ENCODE measurements around the gene SLC35F1. TPM values are rescaled to one million over a fixed set of nuclear protein-coding genes. Genes with fewer than 3 reads are reported as not detected.

Gene SLC35F1
- total and polyA plus RNA-seq, 7 donors = 0.04 to 0.32 (median 0.14) TPM; not detected in 1

- TF ChIP-seq, protein P1, sequence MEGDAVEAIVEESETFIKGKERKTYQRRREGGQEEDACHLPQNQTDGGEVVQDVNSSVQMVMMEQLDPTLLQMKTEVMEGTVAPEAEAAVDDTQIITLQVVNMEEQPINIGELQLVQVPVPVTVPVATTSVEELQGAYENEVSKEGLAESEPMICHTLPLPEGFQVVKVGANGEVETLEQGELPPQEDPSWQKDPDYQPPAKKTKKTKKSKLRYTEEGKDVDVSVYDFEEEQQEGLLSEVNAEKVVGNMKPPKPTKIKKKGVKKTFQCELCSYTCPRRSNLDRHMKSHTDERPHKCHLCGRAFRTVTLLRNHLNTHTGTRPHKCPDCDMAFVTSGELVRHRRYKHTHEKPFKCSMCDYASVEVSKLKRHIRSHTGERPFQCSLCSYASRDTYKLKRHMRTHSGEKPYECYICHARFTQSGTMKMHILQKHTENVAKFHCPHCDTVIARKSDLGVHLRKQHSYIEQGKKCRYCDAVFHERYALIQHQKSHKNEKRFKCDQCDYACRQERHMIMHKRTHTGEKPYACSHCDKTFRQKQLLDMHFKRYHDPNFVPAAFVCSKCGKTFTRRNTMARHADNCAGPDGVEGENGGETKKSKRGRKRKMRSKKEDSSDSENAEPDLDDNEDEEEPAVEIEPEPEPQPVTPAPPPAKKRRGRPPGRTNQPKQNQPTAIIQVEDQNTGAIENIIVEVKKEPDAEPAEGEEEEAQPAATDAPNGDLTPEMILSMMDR (IDR thresholded peaks at IDR 0.05) = no peak
- Histone ChIP-seq H3K4me3 (no peak overlapping the region), H3K9me3 (no peaks in the 10 kb centered on the region), H3K27ac (no peak overlapping the region), H3K4me1 (no peaks in the 10 kb centered on the region), H3K27me3 (ENCODE audit: insufficient read depth in 3 of 3, low read length in 2 of 3) (peaks cover 0 to 2% (median 0%) of the 10 kb centered on the region in 3 donors), H3K36me3 (ENCODE audit: insufficient read depth in 1 of 2, low read depth in 1 of 2) (no peaks in the 10 kb centered on the region)
- WGBS, 3 donors = 46 to 48% (median 47%) methylated on average over 2 of the region's 2 CpGs
- intact Hi-C loops (cut with DNase I) = no loop called here
- no peak for DNase-seq
- ATAC-seq = no peak
Measured at GRCh38 chr6:118100717-118101116, 193.7 kb downstream of the SLC35F1 start.

- Histone ChIP-seq H3K4me1 (no peaks in the 10 kb centered on the region), H3K36me3 (ENCODE audit: insufficient read depth in 1 of 2, low read depth in 1 of 2) (no peaks in the 10 kb centered on the region), H3K9me3 (no peaks in the 10 kb centered on the region), H3K27ac (no peak overlapping the region), H3K27me3 (ENCODE audit: insufficient read depth in 3 of 3, low read length in 2 of 3) (peaks cover 0 to 2% (median 0%) of the 10 kb centered on the region in 3 donors), H3K4me3 (no peak overlapping the region)
- DNase-seq = no peak
- TF ChIP-seq, protein P1 (IDR thresholded peaks at IDR 0.05) = no peak
- ATAC-seq = no peak
- 47 to 62% (median 50%) methylated on average over 1 of the region's 1 CpG for WGBS, 3 donors
- intact Hi-C loops (cut with DNase I) = no loop called here
Measured at GRCh38 chr6:118101220-118101619, 194.2 kb downstream of the SLC35F1 start.

DNA sequence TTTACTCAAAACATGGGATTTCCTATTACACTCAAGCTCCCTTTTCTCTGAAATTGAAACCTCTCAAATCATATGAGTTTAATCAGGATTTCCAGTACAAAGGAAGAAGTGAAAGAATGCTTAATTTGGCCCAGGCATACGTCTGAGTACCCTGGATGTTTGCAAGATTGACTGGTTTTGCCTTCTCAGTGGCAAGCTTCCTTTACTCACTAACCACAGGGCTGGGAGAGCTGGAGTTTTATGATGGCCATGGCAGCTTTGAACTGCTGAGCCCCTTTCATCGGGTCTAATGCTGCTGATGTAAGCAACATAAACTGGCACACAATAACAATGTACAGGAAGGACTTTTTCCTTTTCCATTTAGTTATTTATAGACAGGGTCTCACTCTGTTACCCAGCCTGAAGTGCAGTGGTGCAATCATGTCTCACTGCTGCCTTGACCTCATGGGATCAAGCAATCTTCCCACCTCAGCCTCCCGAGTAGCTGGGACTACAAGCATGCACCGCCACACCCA lies 194.8 kb downstream of the SLC35F1 start:
- H3K4me3 ChIP-seq = no peak overlapping the region
- H3K27ac ChIP-seq = no peak overlapping the region
- DNase-seq (no peak), ATAC-seq (no peak)
- no peaks in the 10 kb centered on the region for H3K4me1 ChIP-seq
- no peaks in the 10 kb centered on the region for H3K36me3 ChIP-seq (ENCODE audit: insufficient read depth in 1 of 2, low read depth in 1 of 2)
- WGBS, 3 donors = 25 to 37% (median 32%) methylated on average over 4 of the region's 4 CpGs
- peaks cover 0 to 2% (median 0%) of the 10 kb centered on the region in 3 donors for H3K27me3 ChIP-seq (ENCODE audit: insufficient read depth in 3 of 3, low read length in 2 of 3)
- H3K9me3 ChIP-seq = no peaks in the 10 kb centered on the region
- intact Hi-C loops (cut with DNase I) = no loop called here
- TF ChIP-seq, protein P1 (IDR thresholded peaks at IDR 0.05) = no peak

DNA sequence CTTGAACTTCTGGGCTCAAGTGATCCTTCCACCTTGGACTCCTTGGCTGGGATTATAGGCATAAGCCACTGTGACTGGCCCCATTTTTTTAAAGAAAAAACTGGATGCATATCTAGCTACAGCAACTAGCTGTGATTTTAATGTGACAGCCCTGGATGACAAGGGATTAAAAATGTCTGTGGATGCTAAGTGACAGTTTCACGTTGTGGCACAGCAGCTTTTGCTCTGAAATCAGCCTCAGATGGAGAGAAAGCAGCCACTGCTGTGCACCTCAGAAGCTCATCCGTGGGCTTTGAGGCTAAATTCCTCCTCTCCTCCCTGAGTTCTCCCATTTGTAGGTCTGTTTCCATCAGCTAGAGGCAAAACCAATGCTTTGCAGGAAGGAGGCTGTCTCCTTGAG lies 195.3 kb downstream of the SLC35F1 start:
- 44 to 55% (median 44%) methylated on average over 2 of the region's 2 CpGs for WGBS, 3 donors
- H3K27ac ChIP-seq = no peak overlapping the region
- H3K36me3 ChIP-seq (ENCODE audit: insufficient read depth in 1 of 2, low read depth in 1 of 2) = no peaks in the 10 kb centered on the region
- TF ChIP-seq, protein P1 (IDR thresholded peaks at IDR 0.05) = no peak
- DNase-seq (no peak), ATAC-seq (no peak)
- intact Hi-C loops (cut with DNase I) = no loop called here
- H3K4me1 ChIP-seq = no peaks in the 10 kb centered on the region
- H3K27me3 ChIP-seq (ENCODE audit: insufficient read depth in 3 of 3, low read length in 2 of 3) = peaks cover 0 to 2% (median 0%) of the 10 kb centered on the region in 3 donors
- no peak overlapping the region for H3K4me3 ChIP-seq
- H3K9me3 ChIP-seq = no peaks in the 10 kb centered on the region
